Smooth muscle cell (in vitro differentiated cells): Measurements from ENCODE around the gene TBC1D23. TPM values are rescaled to one million over a fixed set of nuclear protein-coding genes. Genes with fewer than 3 reads are reported as not detected.
A peak's percentile ranks its signal among the peaks of the same experiment; 100 is the strongest.
"Not testable (repeated sequence)": the region's sequence is repeated elsewhere in the genome, so short reads cannot be mapped to it uniquely, and the experiment has no call there.

Experiments
- DNase-seq: peaks from one replicate; lab custom pipeline; 2025; ENCODE audit not compliant: unreplicated experiment; lab: John Stamatoyannopoulos, UW
- H2AFZ ChIP-seq: fragments of 200-600 bp; sonication (generic); 2 replicates; pipeline ENCODE4 v1.6.0; 2016; ENCODE audit warnings: antibody characterized with exemption, low read depth, mild to moderate bottlenecking
- H3F3A ChIP-seq: fragments of 200-600 bp; sonication (generic); 2 replicates; pipeline ENCODE4 v1.6.0; 2017; ENCODE audit warnings: antibody characterized with exemption, low read depth
- H3K27ac ChIP-seq: fragments of 200-600 bp; sonication (generic); 2 replicates; pipeline ENCODE4 v1.5.1; 2016; ENCODE audit warnings: low read depth, mild to moderate bottlenecking
- H3K27me3 ChIP-seq: fragments of 200-600 bp; sonication (generic); 2 replicates; pipeline ENCODE4 v1.6.1; 2016; ENCODE audit warnings: low read depth, mild to moderate bottlenecking
- H3K36me3 ChIP-seq: fragments of 200-600 bp; sonication (generic); 2 replicates; pipeline ENCODE4 v1.5.1; 2016; ENCODE audit warnings: low read depth
- H3K4me1 ChIP-seq: fragments of 200-600 bp; sonication (generic); 2 replicates; pipeline ENCODE4 v1.5.1; 2016; ENCODE audit warnings: low read depth
- H3K4me2 ChIP-seq: fragments of 200-600 bp; sonication (generic); 2 replicates; pipeline ENCODE4 v1.6.0; 2016; ENCODE audit warnings: mild to moderate bottlenecking
- H3K4me3 ChIP-seq: fragments of 200-600 bp; sonication (generic); 2 replicates; pipeline ENCODE4 v1.5.1; 2016; ENCODE audit warnings: mild to moderate bottlenecking
- H3K79me2 ChIP-seq: fragments of 200-600 bp; sonication (generic); 2 replicates; pipeline ENCODE4 v1.6.0; 2016; ENCODE audit warnings: low read depth, mild to moderate bottlenecking
- H3K9ac ChIP-seq: fragments of 200-600 bp; sonication (generic); 2 replicates; pipeline ENCODE4 v1.6.0; 2016; ENCODE audit warnings: low read depth
- H3K9me3 ChIP-seq: fragments of 200-600 bp; sonication (generic); replicated peaks from 2 replicates; pipeline ENCODE4 v1.5.1; 2016; ENCODE audit warnings: low read depth
- H4K20me1 ChIP-seq: fragments of 200-600 bp; sonication (generic); 2 replicates; pipeline ENCODE4 v1.6.0; 2016; ENCODE audit warnings: low read depth
- WGBS: methylation state at CpG from one replicate; pipeline ENCODE4 v1.1.7; 2016; ENCODE audit warnings: low lambda C conversion rate; 5-methylcytosine and 5-hydroxymethylcytosine counted together
- polyA plus RNA-seq: library from polyadenylated mRNA; unstranded; fragments of >200 nt; fragmentation: Nextera tagmentation; extraction: Ambion mirVana; gene quantifications from 2 replicates; pipeline ENCODE4 v1.2.1, GENCODE V29; 2016
- total RNA-seq: library from RNA; depleted of rRNA; stranded (reverse); fragments of >200 nt; gene quantifications from 2 replicates; pipeline ENCODE4 v1.2.3, GENCODE V29; 2014
- TF ChIP-seq, protein P1 (sequence below): fragments of 200-600 bp; sonication (generic); IDR thresholded peaks from 2 replicates; pipeline ENCODE4 v1.5.1; 2017; ENCODE audit warnings: borderline replicate concordance, mild to moderate bottlenecking, antibody characterized with exemption; ENCODE audit not compliant: insufficient read depth, poor library complexity, severe bottlenecking

TBC1D23 gene
- total and polyA plus RNA-seq, 2 experiments from 2014 or later: 36.0 to 77.7 TPM

DNA sequence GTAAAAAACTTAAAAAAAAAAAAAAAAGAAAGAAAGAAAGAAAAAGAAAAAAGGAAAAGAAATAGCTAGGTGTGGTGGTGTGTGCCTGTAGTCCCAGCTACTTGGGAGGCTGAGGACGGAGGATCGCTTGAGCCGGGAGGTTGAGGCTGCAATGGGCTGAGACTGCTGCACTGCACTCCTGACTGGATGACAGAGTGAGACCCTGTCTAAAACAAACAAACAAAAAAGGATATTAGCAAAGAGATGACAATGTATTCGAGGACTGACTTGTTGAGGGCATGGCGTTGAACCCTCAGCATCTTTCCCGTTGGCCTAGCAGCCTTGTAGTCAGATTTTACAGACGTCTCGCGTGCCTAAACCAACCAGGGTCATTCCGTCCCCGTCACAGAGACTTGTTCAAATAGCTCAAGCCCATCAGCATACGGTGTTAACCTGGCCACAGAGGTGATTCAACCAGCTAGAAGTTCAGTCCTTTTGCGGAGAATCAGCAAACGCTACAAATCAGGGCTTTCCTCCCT, 73.2 kb downstream of the TBC1D23 start:
- Histone ChIP-seq H3K4me2 (peak overlapping the region; percentile 90), H3K4me1 (peaks cover 3% of the 10 kb centered on the region), H3K27me3 (no peaks in the 10 kb centered on the region), H3F3A (no peaks in the 10 kb centered on the region), H3K4me3 (peak overlapping the region; percentile 69), H3K9ac (peak overlapping the region; percentile 44), H2AFZ (peak overlapping the region; percentile 82), H3K9me3 (no peaks in the 10 kb centered on the region), H3K79me2 (no peaks in the 10 kb centered on the region), H4K20me1 (no peaks in the 10 kb centered on the region), H3K36me3 (no peaks in the 10 kb centered on the region), H3K27ac (peak overlapping the region; percentile 4)
- no peak for DNase-seq
- 45% methylated on average over 14 of the region's 14 CpGs for WGBS
- TF ChIP-seq, protein P1, sequence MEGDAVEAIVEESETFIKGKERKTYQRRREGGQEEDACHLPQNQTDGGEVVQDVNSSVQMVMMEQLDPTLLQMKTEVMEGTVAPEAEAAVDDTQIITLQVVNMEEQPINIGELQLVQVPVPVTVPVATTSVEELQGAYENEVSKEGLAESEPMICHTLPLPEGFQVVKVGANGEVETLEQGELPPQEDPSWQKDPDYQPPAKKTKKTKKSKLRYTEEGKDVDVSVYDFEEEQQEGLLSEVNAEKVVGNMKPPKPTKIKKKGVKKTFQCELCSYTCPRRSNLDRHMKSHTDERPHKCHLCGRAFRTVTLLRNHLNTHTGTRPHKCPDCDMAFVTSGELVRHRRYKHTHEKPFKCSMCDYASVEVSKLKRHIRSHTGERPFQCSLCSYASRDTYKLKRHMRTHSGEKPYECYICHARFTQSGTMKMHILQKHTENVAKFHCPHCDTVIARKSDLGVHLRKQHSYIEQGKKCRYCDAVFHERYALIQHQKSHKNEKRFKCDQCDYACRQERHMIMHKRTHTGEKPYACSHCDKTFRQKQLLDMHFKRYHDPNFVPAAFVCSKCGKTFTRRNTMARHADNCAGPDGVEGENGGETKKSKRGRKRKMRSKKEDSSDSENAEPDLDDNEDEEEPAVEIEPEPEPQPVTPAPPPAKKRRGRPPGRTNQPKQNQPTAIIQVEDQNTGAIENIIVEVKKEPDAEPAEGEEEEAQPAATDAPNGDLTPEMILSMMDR: no peak

DNA sequence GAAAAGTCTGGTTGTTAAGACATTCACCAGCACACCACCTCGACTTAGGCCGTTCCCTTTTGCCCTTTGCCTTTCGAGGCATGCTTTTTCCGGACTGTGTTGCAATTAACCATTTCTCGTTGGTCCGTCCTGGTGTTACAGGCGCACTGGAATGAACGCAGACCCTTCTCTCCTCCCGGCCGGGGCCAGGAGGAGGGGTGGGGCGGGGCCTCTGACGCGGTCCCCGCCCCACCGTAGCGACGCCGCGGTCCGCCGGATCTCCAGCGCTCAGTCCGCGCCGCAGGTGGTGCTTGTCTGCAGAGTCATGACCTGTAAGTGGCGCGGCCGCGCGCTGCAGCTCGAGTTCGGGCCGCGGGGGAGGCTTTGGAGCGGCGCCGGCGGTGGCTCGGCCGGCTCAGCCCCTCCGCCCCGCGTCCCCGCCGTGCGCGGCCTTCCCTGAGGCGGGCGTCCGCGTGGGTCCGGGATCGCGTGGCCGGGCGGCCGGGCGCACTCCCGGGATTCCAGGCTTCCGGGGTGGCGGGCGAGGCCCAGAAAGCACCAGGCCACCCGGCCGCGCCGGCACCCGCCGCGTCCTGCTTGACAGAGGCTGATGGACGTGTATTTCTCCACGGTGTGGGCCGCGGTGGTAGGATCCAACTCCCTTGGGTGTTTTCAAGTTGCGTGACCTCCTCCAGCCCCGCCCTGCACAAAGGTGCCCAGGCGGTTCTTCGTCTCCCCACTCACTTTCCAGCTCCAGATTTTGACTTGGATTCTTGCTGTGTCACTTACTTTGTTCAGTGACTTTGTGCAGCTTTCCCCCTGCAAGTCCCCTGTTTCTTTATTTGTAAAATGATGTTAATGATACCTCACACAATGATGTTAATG, 73.9 kb downstream of the TBC1D23 start, which contains the start of gene NIT2:
NIT2 (plus strand) TSS at position 270 of the 864 bp plus-strand sequence; CDS start at position 305, 35 bp downstream.
- Histone ChIP-seq H3K4me2 (peak within 1 kb of the TSS; percentile 90), H3K9me3 (no peaks in the 10 kb centered on the region), H3K4me3 (peak within 1 kb of the TSS; percentile 69), H3K4me1 (peaks cover 3% of the 10 kb centered on the region), H3K27me3 (no peaks in the 10 kb centered on the region), H3K36me3 (no peaks in the 10 kb centered on the region), H3K27ac (peak within 1 kb of the TSS; percentile 4), H3F3A (no peaks in the 10 kb centered on the region), H3K9ac (peak within 1 kb of the TSS; percentile 44), H2AFZ (peak within 1 kb of the TSS; percentile 82), H4K20me1 (no peaks in the 10 kb centered on the region), H3K79me2 (no peaks in the 10 kb centered on the region)
- TF ChIP-seq, protein P1: no peak
- DNase-seq: peak; percentile 20
- WGBS: 2% methylated on average over 44 of the region's 77 CpGs

DNA sequence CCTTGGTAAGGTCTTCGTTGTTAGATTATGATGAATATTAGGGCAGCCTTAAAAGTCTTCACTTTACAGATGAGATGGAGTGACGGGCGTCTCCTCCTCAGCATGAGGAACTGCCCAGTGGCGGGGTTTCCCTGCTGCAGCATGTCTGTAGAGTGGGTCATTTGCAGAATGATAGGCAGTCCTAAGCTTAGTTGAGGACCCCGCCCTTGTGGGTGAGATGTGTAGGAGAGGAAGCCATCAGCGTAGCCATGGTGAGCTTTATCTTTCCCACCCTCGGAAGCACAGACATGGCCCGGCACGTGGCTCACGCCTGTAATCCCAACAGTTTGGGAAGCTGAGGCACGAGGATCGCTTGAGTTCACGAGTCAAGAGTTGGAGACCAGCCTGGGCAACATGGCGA, 74.6 kb downstream of the TBC1D23 start:
- Histone ChIP-seq H3K4me3 (peak overlapping the region; percentile 69), H4K20me1 (no peaks in the 10 kb centered on the region), H3K4me1 (peaks cover 3% of the 10 kb centered on the region), H3K9ac (peak overlapping the region; percentile 34), H3F3A (no peaks in the 10 kb centered on the region), H3K79me2 (no peaks in the 10 kb centered on the region), H3K27ac (no peak overlapping the region), H3K9me3 (no peaks in the 10 kb centered on the region), H3K27me3 (no peaks in the 10 kb centered on the region), H2AFZ (peak overlapping the region; percentile 56), H3K36me3 (no peaks in the 10 kb centered on the region), H3K4me2 (peak overlapping the region; percentile 90)
- no peak for DNase-seq
- 83% methylated on average over 14 of the region's 14 CpGs for WGBS
- TF ChIP-seq, protein P1: no peak

- H3F3A ChIP-seq, H3K9me3 ChIP-seq, H3K27me3 ChIP-seq, H3K36me3 ChIP-seq, DNase-seq, H3K4me2 ChIP-seq, H3K79me2 ChIP-seq, H4K20me1 ChIP-seq, H3K4me1 ChIP-seq, H3K4me3 ChIP-seq, H3K9ac ChIP-seq, H3K27ac ChIP-seq, H2AFZ ChIP-seq: not testable (repeated sequence)
- WGBS: 97% methylated on average over 10 of the region's 10 CpGs
These were observed 75.4 kb downstream of the TBC1D23 start for GRCh38 chr3:100336229-100336628.
